Measurements from ENCODE around the gene SEMA6B. TPM values are rescaled to one million over a fixed set of nuclear protein-coding genes. Genes with fewer than 3 reads are reported as not detected.

SEMA6B gene
- total and polyA plus RNA-seq, 10 of the 15 experiments (the other 5 are each of a cell fraction or from before 2014, with no cell fraction given) = 0.13 TPM; not detected in 9

DNA sequence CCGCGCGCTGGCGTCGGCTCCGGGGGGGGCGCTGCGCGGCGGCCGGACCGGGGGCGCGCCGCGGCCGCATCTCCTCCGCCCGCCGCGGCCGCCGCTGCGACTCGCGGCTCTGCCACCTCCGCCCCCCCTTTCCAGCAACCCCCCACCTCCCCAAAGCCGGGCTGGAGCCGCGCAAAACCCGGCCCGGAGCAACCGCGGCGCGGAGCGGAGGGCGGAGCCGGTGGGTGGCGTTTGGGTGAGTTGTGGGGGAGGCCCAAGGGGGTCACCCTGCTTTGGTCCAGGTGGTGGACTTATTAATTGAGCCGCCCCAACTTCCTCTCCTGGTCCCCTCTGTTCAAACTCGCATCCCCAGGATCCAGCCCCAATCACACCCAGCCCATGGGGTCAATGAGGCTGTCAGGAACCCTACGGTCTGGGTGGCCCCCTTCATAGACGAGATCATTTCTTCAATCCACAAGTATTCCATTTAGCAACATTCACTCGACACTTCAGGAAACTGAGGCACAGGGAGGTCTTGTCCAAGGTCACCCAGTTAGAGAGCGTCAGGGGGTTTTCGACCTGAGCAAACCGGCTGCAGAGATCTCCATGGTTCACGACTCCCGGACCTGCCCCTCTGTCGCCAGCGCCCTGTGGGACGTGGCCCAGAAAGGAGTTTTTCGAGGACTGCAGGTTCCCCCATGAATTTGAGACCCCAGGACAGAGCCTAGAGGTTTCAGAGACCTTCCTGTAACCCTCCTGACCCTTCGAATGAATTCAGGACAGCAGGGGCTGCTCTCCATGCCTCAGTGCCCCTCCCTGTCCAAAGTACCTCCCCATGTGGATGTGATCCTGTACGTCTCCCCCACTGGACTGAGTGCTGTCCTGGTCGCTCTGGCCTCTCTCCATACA, 22.4 kb upstream of the SEMA6B start (continued):
- TF ChIP-seq, protein P1, sequence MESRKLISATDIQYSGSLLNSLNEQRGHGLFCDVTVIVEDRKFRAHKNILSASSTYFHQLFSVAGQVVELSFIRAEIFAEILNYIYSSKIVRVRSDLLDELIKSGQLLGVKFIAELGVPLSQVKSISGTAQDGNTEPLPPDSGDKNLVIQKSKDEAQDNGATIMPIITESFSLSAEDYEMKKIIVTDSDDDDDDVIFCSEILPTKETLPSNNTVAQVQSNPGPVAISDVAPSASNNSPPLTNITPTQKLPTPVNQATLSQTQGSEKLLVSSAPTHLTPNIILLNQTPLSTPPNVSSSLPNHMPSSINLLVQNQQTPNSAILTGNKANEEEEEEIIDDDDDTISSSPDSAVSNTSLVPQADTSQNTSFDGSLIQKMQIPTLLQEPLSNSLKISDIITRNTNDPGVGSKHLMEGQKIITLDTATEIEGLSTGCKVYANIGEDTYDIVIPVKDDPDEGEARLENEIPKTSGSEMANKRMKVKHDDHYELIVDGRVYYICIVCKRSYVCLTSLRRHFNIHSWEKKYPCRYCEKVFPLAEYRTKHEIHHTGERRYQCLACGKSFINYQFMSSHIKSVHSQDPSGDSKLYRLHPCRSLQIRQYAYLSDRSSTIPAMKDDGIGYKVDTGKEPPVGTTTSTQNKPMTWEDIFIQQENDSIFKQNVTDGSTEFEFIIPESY (IDR thresholded peaks at IDR 0.05) = no peak
- TF ChIP-seq ZNF24 (IDR thresholded peaks at IDR 0.05) (no peak), NR2C1 (IDR thresholded peaks at IDR 0.05) (no peak), ZNF217 (IDR thresholded peaks at IDR 0.05) (no peak), ZNF384 (IDR thresholded peaks at IDR 0.05; ENCODE audit: borderline replicate concordance, low read depth, low read length) (no peak), RFX5 (IDR thresholded peaks at IDR 0.05; ENCODE audit: low read depth, low read length) (no peak)

DNA sequence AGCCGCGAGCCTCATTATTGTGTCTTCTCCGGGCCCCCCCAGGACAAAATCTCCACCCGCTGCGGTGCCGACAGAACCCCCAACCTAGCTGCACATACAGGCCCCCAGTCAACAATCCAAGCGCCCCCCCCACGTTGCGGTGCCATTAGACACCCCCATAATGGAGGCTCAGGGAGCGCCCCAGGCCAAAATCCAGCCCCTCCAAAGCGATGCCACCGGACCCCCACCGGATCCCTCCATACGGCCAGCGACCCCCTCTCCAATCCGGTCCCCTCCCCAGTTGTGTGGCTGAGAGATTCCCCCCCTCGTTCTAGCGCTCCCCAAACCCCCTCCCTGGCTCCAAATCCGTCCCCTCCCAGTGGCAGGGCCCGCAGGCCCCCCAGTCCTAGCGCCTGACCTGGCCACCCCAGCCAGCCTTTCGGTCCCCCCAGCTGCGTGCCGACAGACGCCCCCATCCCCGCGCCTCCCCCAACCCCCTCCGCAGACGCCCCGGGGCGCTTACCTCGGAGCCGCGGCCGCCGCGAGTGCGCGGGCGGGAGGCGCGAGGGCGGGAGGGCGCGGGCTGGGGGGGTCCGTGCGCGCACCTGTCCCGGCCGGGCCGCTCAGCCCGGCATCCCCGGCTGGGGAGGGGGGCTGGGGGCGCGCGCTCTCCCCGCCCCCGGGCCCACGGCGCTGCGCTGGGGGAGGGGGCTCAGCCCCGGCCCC, 21.6 kb upstream of the SEMA6B start:
- no peak for FAIRE-seq
- no peak for TF ChIP-seq TCF7 (IDR thresholded peaks at IDR 0.05; ENCODE audit: borderline replicate concordance)
- no peak for TF ChIP-seq KLF5 (IDR thresholded peaks at IDR 0.05; ENCODE audit: partially characterized antibody)
- no peak for TF ChIP-seq NFIC (IDR thresholded peaks at IDR 0.05; ENCODE audit: low read depth, low read length)
- H3K4me3 ChIP-seq = no peak overlapping the region
- no peaks in the 10 kb centered on the region for H3K79me2 ChIP-seq (ENCODE audit: control insufficient read depth, insufficient read depth, low read length)
- DNase-seq (ENCODE audit: low read depth, low spot score) = no peak
- intact Hi-C loops (cut with micrococcal nuclease; ENCODE audit: unreplicated experiment) (no loop called here), in situ Hi-C loops (cut with MboI) (no loop called here)
- H3K4me1 ChIP-seq (ENCODE audit: control insufficient read depth, insufficient read depth, low read length) = no peaks in the 10 kb centered on the region
- 6% methylated on average over 16 of the region's 62 CpGs for WGBS (ENCODE audit: insufficient coverage, insufficient replicate concordance, low lambda C conversion rate, missing lambda C conversion rate)
- no peaks in the 10 kb centered on the region for H3K36me3 ChIP-seq (ENCODE audit: control insufficient read depth in 2 of 2, insufficient read depth in 2 of 2, low read length in 1 of 2)
- ATAC-seq = no peak
- H2AFZ ChIP-seq (ENCODE audit: control insufficient read depth, low read depth, low read length) = no peak overlapping the region
- no peaks in the 10 kb centered on the region for H4K20me1 ChIP-seq (ENCODE audit: control insufficient read depth, insufficient read depth)
- H3K4me2 ChIP-seq (ENCODE audit: control insufficient read depth, insufficient read depth) = no peak overlapping the region
- CTCF ChIA-PET = no interaction called here
- RAD21 ChIA-PET (ENCODE audit: unreplicated experiment) = interaction anchor here (0.7 kb wide), 2 partner anchors 54 to 59 kb away, joined by 4 read pairs; no protein-coding TSS in a partner anchor
- SMC1A ChIA-PET (ENCODE audit: uncharacterized antibody, unreplicated experiment) = no interaction called here
- no peak overlapping the region for H3K9ac ChIP-seq (ENCODE audit: control insufficient read depth, insufficient read depth, low read length)
- H3K27me3 ChIP-seq (replicated peaks in 1 of 2; ENCODE audit: control insufficient read depth in 2 of 2, insufficient read depth in 2 of 2, low read length in 1 of 2) = peaks cover 8 to 11% of the 10 kb centered on the region in 2 experiments
- POLR2A ChIA-PET = interaction anchor here (0.6 kb wide), 1 partner anchor 15 kb away, joined by 3 read pairs; no protein-coding TSS in a partner anchor
- BruUV-seq (replicated peaks) = no TSS peak
- H3K9me3 ChIP-seq (replicated peaks; ENCODE audit: control insufficient read depth, insufficient read depth, low read length) = no peaks in the 10 kb centered on the region
- no peak overlapping the region for H3K27ac ChIP-seq (ENCODE audit: control insufficient read depth, insufficient read depth)

All from GM12878 (cell line).